GM13976 (cell line): ENCODE measurements around the gene CCDC51.

Experiments
- DNase-seq: peaks from one replicate; pipeline ENCODE4 v3.0.0; 2012; ENCODE audit warnings: low spot score
- in situ Hi-C: fragments of 300-500 bp; cut with MboI; formaldehyde crosslinking; loops from one replicate; pipeline ENCODE4 v1.12.0; 2022; ENCODE audit warnings: low sequenced_read_pairs, mixed read lengths, inconsistent platforms; ENCODE audit not compliant: unreplicated experiment
- TF ChIP-seq, protein P1 (sequence below): IDR thresholded peaks from 2 replicates; pipeline ENCODE4 v1.5.1; 2012; ENCODE audit warnings: borderline replicate concordance, mild to moderate bottlenecking; ENCODE audit not compliant: insufficient read depth; ENCODE audit errors: extremely low read depth, missing control alignments, control extremely low read depth

Gene CCDC51

GRCh38 chr3:48435223-48435595 lies 4.7 kb downstream of the CCDC51 start:
- in situ Hi-C loops = loop anchor here (5.0 to 10.0 kb wide), 2 partner anchors 33 to 160 kb away; no protein-coding TSS in a partner anchor
- no peak for DNase-seq

GRCh38 chr3:48434591-48435222 lies 5.2 kb downstream of the CCDC51 start:
- in situ Hi-C loops = loop anchor here (5.0 to 10.0 kb wide), 2 partner anchors 32 to 160 kb away; no protein-coding TSS in a partner anchor
- DNase-seq = no peak
- TF ChIP-seq, protein P1, sequence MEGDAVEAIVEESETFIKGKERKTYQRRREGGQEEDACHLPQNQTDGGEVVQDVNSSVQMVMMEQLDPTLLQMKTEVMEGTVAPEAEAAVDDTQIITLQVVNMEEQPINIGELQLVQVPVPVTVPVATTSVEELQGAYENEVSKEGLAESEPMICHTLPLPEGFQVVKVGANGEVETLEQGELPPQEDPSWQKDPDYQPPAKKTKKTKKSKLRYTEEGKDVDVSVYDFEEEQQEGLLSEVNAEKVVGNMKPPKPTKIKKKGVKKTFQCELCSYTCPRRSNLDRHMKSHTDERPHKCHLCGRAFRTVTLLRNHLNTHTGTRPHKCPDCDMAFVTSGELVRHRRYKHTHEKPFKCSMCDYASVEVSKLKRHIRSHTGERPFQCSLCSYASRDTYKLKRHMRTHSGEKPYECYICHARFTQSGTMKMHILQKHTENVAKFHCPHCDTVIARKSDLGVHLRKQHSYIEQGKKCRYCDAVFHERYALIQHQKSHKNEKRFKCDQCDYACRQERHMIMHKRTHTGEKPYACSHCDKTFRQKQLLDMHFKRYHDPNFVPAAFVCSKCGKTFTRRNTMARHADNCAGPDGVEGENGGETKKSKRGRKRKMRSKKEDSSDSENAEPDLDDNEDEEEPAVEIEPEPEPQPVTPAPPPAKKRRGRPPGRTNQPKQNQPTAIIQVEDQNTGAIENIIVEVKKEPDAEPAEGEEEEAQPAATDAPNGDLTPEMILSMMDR = no peak

More at GRCh38 chr3:48435223-48435595, 4.7 kb downstream of the CCDC51 start:
- TF ChIP-seq, protein P1 = no peak

GRCh38 chr3:48433472-48434118 lies 6.3 kb downstream of the CCDC51 start:
- TF ChIP-seq, protein P1 = no peak
- in situ Hi-C loops = loop anchor here (10.0 kb wide), 1 partner anchor 159 kb away; no protein-coding TSS in a partner anchor
- DNase-seq = no peak

DNA sequence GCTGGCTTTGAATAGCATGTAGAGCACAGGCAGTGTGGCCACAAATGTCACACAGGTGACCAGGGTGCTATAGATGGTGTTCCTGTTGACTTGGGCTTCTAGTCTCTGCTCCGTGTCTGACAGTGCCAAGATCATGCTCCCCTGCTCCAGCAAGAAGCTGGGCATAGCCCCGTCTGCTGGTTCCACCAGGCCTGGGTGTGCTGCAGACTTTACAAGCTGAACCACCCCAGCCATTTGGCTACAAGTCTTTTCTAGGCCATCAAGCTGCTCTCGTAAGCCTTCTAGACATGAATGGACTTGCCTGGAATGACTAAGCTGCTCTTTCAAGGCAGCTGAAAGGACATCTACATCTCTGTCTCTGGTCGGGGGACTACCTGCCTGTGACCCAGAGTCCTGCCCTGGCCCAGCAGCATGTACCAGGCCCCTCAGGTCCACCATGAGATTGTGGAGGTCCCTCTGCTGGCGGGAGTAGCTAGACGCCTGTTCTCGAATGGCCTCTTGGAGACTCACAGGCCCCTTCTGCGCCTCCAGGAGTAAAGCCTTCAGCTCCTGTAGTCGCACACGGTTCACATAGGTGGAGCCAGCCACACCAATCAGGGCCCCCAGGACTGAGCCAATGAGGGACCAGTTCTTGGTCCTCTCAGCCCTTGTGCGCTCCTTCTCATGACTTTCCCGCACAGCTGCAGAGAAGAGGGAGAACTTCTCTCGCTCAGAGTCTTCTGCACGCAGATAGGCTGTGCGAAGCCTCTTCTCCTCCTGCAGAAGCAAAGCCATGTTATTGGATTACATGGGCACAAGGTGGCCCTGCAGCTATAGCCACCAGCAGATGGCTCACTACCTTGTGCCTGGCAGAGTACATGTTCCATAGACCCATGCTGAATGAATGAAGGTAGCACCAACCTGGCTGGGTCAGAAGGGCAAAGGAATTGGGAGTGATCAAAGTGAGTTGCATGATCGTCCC lies 7.2 kb downstream of the CCDC51 start:
- TF ChIP-seq, protein P1 = peak; percentile 12
- no peak for DNase-seq
- in situ Hi-C loops = loop anchor here (10.0 kb wide), 1 partner anchor 158 kb away; no protein-coding TSS in a partner anchor

- in situ Hi-C loops = loop anchor here (10.0 kb wide), 1 partner anchor 157 kb away; no protein-coding TSS in a partner anchor
- DNase-seq = no peak
- TF ChIP-seq, protein P1 = no peak
Measured at GRCh38 chr3:48431224-48432029, 8.5 kb downstream of the CCDC51 start.
